Kidney capillary endothelial cell (primary cell): ENCODE measurements around the gene NOTCH4.
A peak's percentile ranks its signal among the peaks of the same experiment; 100 is the strongest.

Experiments used
- DNase-seq: peaks from one replicate; pipeline ENCODE4 v3.0.0-alpha.2; 2018; ENCODE audit warnings: low spot score

NOTCH4 gene

GRCh38 chr6:32181148-32181702 lies 42.6 kb downstream of the NOTCH4 start:
- no peak for DNase-seq

DNA sequence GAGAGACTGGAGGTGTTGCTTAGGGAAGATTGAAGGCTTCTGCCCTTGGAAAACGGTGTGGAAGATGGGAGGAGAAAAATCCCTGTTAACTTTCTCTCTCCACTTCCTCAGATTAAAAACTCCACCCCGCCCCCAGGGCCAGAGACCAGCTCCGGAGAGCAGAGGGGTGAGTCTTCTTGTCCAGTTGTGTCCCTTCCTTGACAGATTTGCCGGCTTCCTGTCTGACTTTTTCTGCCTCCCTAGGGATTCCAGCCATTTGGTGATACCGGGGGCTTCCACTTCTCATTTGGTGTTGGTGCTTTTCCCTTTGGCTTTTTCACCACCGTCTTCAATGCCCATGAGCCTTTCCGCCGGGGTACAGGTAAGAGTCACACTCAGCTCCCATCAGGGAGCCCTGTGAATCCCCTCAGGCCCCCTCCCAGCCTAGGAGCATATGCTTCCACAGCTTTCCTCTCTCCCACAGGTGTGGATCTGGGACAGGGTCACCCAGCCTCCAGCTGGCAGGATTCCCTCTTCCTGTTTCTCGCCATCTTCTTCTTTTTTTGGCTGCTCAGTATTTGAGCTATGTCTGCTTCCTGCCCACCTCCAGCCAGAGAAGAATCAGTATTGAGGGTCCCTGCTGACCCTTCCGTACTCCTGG lies 44.0 kb downstream of the NOTCH4 start:
- DNase-seq, result no peak

DNA sequence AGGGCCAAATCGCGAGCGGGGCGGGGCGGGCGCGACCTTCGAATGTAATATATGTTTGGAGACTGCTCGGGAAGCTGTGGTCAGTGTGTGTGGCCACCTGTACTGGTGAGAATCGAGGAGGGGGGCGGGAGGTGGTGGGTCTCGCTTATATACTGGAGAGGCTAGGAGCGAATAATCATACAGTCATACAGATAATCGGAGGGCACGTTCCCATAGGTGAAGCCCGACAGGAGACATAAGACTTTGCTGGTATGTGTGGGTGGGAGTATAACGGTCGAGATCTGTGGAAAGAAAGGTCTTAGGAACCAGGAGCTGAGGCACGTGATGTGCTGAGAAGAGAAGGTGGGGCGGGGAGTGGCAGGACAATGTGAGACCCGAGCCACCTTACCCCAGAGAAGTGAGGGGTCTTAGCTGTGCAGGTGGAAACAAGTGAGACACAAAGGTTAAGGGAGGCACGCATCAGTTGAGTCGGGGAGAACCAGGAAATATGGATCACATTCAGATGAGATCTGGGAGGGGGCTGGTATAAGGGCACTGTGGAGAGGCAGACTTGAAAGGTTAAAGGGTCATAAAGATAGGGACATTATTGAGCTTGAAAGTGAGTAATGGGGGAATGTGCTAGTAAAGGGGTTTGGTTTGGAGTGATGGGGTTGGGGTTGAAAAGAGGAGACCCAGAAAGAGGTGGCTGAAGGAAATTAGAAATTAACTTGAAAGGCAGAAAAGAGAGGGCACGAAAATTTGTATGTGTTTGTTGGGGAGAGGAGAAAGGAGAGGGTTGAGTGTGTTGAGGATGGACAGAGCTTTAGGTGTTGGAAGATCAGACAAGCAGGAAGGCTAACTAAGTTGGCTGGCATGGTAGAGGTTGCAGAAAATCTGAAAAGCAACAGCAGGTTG lies 45.1 kb downstream of the NOTCH4 start:
- no peak for DNase-seq

- peak; percentile 100 for DNase-seq
These were observed 45.9 kb downstream of the NOTCH4 start, which contains the start of gene RNF5 for GRCh38 chr6:32177788-32178546. TSS of gene RNF5 (plus strand) at chr6:32178405. CDS start at chr6:32178512, 107 bp downstream.

DNA sequence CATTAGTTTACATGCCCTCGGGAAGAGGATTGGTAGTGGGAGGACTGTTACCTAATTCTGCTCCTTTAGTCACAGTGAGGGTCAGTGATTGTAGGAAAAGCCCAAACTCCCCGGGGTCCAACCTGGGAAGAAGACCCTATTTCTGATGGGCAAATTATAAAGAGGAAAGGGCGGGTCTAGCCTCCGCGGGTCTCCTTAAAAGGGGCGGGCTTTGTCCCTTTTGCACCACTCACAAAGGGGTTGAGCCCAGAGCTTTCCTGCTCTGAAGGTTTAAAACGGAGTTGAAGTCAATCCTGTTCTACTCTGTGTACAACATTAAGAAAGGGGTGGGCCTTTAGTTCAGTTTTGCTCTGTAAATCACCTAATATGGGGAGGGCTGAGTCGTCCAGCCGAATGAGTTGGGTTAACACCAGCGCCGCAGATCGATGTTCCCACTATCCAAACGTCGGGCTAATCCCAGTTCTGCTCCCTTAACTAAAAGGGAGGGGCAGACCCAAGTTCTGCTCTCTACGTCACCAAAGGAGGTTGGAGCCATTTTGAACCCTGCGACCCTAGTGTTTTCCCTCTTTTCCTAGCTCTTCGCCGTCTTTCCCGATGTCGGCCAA lies 46.6 kb downstream of the NOTCH4 start:
- no peak for DNase-seq

DNA sequence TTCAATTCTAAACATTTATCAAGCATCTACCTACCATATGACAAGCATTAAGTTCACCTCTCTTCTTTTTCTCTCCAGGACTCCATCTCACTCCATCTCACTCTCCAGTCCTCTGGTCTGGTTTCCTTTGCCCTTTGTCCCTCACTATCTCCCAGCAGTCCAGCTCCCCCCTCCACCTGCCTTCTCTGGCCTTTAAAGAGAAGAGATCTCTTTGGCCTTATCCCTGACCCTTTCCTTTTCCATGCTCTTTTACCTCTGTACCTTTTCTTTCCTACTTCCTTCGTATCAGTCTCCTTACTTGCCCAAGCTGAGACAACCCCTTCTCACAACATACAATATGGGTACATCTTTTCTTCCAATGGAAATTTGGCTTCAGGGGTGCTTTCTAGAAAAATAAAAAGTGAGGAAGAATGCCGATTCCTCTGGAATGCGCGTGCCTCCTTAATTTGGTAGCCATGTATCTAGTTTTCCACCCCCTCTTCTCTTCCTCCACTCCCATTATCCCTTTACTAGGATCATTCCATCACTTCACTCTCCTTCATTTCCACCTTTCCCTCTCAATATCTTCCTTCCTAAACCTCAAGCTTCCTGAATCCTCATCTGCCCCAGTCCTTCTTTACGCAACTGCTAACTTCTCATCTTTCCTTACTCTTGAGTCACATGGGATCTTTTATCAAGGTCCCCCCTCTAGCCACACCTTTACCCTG lies 47.2 kb downstream of the NOTCH4 start:
- no peak for DNase-seq

DNA sequence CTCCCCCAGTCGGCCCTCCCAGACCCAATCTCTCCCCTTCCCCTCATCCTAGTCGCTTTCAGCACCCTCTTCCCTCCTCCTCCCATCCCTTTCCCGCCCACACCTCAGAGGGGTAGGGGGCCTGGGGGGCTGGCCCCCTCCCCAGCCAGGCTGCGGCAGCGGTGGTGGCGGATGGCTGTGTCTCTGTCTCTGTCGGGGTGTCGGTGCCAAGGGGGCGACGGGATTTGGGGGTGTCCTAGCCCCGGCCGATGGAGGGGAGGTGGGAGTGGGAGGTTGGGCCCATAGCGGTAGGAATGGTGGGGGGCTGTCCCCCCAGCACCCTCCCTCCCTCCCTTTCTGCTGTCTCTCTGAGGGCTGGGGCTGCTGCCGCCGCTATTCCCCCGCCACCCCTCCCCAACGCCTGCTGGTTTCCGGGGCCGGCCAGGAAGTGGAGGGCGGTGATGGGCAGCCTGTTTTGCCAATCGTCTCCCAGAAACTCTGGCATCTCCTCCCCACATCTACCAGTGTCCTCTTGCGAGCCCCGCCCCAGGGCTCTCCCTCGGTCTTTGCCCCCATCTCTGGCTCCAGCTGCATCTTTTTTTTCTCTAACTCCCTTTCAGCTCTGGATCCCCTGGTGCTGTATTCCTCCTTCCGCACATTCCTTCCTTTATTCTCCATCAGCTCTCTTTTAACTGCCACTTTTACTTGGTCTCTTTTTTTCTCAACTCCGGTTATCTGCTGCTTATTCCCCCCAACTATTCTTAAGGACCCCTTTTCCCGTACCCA lies 48.0 kb downstream of the NOTCH4 start, which contains the start of gene AGPAT1:
AGPAT1 (minus strand) TSS at position 374 of the 765 bp plus-strand sequence. CDS start 4,588 bp downstream, outside the sequence.
- DNase-seq, result peak; percentile 91

GRCh38 chr6:32175322-32175710 lies 48.6 kb downstream of the NOTCH4 start:
- DNase-seq, result no peak

GRCh38 chr6:32174416-32174815 lies 49.5 kb downstream of the NOTCH4 start:
- no peak for DNase-seq

- DNase-seq, result no peak
These were observed 50.7 kb downstream of the NOTCH4 start for GRCh38 chr6:32173051-32173727.

DNA sequence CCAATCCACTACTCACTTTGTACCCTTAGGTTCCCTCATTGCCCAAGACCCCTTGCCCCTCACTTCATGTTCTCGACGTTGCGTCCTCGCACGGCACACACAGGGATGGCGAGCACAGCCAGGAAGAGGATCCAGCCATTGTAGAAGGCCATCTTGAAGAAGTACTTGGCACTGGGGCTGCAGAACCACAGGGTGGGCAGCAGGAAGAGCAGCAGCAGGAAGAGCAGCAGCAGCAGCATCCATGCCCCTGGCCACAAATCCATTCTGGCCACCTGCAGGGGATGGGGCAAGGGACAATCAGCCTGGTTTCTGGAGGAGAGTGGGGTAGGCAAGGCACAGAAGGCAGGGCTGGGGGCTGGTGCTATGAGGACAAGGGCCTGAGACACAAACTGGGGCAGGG lies 52.6 kb downstream of the NOTCH4 start:
- DNase-seq, result no peak

GRCh38 chr6:32170294-32170693 lies 53.6 kb downstream of the NOTCH4 start:
- DNase-seq, result no peak

DNA sequence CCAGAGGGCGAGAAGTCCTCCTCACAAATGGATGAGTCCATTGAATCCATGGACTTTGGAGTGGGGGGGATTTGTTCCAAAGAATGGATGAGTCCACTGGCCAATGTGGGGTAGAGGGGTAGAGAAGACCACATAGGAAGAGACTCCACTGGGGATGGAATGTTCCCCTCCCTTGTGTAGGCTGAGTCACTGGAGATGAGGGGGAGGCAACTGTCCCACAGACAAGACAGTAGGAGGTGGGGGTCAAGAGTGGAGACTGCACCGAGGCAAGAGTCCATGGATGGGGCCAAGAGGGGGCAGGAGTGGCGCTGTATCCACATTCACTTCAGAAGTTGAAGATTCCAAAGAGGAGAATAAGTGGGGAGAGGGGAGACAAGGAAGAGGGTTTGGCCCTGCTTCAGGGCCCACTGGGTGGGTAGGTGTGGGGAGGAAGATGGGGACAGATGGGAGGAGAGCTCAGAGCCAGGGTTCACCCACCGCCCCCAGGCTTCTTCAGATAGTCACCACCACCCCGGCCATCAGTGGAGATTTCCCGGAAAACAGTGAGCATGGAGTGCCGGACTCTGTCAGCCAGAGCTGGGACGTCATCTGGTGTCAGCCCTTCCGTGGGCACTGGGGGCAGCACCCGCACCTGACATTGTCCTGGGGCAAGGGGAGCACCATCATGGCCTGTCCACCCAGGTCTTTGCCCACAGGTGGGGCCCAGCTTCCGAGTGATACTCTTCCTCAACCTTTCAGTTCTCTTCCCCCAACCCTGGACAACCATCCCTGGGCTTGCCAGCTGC lies 54.9 kb downstream of the NOTCH4 start:
- DNase-seq, result no peak

- DNase-seq, result no peak
These were observed 55.5 kb downstream of the NOTCH4 start for GRCh38 chr6:32168350-32168749.

DNA sequence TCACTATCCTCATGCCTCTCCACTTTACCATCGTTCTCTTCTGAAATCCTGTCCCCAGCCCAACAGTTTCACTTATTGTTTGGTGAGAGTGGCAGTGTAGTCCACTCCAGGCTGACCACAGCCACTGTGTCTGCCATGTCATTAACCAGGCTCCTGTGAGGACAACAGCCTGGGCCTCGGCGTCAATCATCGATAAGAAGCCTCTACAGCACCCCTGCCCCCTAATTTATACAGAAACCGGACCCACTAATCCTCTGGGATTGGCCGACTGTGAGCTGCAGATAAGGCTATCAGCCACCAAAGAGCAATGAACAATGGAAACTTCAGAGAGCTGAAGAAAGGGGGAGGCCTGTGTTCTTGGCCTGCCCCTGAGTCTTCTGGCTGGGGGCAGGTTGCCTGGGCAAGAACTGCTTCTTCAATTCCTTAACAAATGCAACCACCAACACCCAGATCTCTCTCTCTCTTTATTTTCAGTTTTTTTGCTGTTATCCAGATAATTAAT lies 56.1 kb downstream of the NOTCH4 start:
- DNase-seq, result no peak

GRCh38 chr6:32167154-32167760 lies 56.6 kb downstream of the NOTCH4 start:
- no peak for DNase-seq

DNA sequence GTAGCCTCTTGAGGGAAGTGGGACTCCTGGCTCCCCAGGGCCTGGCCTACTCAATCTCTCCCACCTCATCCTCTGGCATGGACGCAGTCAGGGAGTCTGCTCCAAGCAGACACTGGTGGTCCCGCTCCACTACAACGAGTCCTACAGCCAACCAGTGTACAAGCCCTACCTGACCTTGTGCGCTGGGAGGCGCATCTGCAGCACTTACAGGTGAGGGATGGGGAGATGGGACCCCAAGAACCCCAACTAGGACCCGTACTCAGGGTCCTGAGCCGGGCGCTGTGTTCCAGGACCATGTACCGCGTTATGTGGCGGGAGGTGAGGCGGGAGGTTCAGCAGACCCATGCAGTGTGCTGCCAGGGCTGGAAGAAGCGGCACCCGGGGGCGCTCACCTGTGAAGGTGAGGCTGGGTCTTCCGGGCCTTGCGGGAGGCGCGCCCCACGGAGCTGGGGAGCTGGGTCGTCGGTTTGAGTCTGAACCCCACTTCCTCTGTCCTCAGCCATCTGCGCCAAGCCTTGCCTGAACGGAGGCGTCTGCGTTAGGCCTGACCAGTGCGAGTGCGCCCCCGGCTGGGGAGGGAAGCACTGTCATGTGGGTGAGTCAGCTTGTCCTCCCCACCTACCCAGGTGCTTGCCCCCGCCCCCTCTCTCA lies 57.3 kb downstream of the NOTCH4 start:
- no peak for DNase-seq

GRCh38 chr6:32164295-32164694 lies 59.6 kb downstream of the NOTCH4 start, which contains the start of gene EGFL8:
TSS of gene EGFL8 (plus strand) at chr6:32164595. CDS start at chr6:32166166, 1,571 bp downstream.
- no peak for DNase-seq
